ENCODE results near the gene PHOX2A. TPM values are rescaled to one million over a fixed set of nuclear protein-coding genes. Genes with fewer than 3 reads are reported as not detected.

Gene PHOX2A
- total RNA-seq, 1 donor from 2014 or later, result not detected

- FAIRE-seq (no peak), DNase-seq (ENCODE audit: low spot score in 2 of 2) (no peak)
Observed at GRCh38 chr11:72250661-72251464, 6.9 kb upstream of the PHOX2A start.

DNA sequence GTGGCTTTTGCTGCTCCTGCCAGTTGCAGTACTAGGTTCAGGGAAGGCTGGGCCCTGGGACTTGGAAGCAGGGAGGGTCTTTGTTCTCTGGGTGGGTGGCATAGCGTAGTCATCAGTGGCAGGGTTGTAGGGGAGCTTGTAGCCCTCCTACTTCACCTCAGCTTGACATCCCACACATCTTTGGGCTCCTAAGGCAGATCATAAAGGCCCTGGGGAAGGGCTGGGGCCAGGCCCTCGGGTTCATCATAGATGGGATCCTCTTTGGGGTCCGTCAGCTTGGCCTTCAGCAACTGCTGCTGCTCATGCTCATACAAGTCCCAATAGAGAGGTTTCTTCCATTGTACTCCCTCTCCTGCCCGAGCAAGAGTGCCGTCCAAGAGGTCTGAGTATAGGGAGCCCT, 6.0 kb upstream of the PHOX2A start:
- FAIRE-seq (no peak), DNase-seq (ENCODE audit: low spot score in 2 of 2) (no peak)

DNA sequence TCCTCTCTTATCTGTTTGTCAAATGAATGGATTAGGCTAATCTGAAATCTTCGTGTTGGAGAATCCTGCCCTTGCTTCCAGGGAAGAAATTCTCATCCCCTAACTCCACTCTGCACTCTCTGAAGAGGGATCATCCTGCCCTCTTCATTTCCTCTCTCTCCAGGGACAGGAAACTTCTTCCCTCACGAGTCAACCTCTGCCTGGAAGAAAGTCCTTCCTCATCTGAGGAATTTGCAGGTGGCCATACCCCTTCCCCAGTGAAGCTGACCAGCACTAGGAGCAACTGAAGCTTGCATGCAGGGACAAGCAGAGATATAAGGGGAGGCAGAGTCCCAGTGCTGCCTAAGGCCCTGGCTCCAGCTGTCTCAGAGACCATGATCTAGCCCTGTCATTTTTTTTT, 3.6 kb upstream of the PHOX2A start:
- FAIRE-seq, result no peak
- DNase-seq (ENCODE audit: low spot score in 2 of 2), result no peak

- DNase-seq (ENCODE audit: low spot score in 2 of 2) (no peak), FAIRE-seq (no peak)
Observed at GRCh38 chr11:72245263-72245816, 1.4 kb upstream of the PHOX2A start.

DNA sequence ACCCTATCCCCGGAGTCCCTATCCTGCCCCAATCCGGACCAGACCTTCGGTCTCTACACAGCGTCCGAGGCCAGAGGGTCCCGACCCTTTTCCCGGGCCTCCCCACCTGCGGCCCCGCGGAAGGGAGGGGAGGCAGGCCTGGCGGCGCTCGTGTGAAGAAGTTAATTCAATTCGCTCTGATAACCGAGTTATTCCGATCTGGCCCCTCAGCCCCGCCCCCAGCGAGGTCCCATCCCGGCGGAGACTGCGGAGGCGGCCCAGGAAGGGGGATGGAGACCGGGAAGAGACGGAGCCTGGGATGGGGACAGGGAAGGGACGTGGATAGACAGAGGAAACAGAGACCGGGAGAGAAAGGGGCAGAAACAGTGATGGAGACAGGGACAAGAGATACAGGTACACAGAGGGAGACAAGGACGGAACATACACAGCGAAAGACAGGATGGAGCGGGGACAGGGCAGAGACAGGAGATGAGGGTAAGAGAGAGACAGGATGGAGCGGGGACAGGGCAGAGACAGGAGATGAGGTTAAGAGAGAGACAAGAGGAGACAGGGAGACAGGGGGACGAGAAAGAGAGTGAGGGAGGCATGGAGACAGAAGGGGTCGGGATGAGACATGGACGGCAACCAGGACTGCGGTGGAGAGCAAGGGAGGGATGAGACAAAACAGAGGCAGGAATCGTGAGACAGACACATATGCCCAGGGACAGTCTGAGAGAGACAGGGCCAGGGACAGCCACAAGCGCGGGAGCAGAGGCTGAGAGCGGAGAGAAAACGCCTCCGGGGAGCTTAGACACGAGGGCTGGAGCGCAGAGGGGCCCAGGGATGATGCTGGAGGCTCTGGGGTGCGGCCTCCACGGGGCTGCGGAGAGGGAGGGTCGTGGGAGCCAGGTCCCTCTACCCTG, 636 bp upstream of the PHOX2A start:
- DNase-seq (ENCODE audit: low spot score in 2 of 2) (no peak), FAIRE-seq (no peak)

GRCh38 chr11:72243173-72244059, 560 bp downstream of the PHOX2A start:
- DNase-seq (ENCODE audit: low spot score in 2 of 2) (no peak), FAIRE-seq (no peak)

DNA sequence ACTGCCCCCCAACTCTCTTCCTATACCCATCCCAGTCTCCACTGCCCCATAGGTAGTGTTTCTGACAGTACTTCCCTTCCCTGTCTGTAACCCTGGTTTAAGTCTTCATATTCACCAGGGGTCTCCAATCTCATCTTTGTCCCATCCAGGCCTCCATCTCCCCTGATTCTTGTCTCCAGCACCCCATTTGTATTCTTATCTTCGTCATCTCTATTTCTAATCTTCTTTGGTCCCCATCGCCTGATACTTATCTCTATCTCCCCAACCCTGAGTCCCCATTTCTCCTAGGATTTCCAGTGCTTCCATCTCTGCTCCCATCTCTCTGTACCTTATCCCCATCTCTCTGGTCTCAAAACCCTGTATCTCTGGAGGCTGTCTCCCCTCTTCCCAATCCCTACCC, 1.8 kb downstream of the PHOX2A start:
- FAIRE-seq (no peak), DNase-seq (ENCODE audit: low spot score in 2 of 2) (no peak)

DNA sequence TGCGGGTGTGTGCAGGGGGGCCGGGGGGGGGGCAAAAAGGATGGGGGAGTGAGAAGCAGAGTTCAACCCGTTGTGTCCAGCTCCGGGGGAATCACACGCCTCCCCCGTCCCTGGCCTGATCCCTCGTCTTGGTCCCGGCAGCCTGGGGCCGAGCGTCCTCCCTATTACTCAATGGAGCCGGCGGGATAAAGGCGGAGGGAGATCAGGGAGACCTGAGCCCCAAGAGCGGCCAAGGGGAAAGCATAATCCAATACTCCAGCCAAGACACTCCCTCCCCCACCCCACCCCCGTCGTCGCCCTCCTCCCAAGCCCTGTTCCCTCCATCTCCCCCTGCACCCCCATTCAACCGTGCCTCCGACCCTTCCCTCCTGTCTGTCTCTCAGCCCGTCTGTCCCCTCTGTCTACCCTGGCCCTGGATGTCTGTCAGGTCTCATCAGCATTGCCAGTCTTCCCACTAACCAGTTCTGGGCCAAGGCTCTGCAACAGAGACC, 2.6 kb downstream of the PHOX2A start:
- no peak for FAIRE-seq
- DNase-seq (ENCODE audit: low spot score in 2 of 2), result no peak

DNA sequence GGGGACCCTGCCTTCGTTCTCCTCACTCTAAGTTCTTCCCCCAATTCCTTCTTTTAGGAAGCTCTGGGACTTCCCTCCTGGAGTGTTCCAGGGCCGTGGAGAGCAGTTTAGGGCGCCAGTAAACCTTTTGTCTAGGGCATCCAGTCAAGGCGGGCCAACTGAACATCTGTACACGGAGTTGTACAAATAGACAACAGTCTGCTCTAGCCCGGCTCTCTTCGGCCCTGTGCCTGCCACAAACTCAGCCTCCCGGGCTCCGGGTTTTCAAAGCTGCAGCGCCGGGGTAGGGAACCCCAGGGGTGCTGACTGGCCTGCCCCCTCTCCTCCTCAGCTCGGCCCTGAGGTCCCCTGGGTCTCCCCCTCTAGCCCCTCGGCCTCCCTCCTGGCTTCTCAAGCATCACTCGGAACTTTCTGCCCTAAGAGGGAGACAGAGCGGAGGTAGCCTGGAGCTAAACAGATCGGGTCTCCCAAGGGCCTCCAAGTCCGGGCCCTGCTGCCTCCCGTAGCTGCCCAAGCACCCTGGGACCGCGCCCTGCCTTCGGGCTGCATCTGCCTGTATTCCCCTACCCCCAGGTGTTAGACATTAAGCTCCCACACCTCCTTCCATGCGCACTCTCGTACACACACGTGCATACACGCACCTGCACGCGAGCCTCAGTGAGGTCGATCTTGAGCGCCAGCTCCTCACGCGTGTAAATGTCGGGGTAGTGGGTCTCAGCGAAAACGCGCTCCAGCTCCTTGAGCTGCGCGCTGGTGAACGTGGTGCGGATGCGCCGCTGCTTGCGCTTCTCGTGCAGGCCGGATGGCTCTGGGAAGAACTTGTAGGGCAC, 3.3 kb downstream of the PHOX2A start:
- FAIRE-seq, result no peak
- DNase-seq (ENCODE audit: low spot score in 2 of 2), result no peak

- DNase-seq (ENCODE audit: low spot score in 2 of 2) (peak in 1 of 2 donors; percentile 65), FAIRE-seq (no peak)
Observed at GRCh38 chr11:72239849-72240460, 4.0 kb downstream of the PHOX2A start.

GRCh38 chr11:72239313-72239848, 4.6 kb downstream of the PHOX2A start:
- peak; percentile 65 to 68 for DNase-seq (ENCODE audit: low spot score in 2 of 2)
- no peak for FAIRE-seq

GRCh38 chr11:72238492-72239312, 5.3 kb downstream of the PHOX2A start:
- DNase-seq (ENCODE audit: low spot score in 2 of 2) (no peak), FAIRE-seq (no peak)

- FAIRE-seq (no peak), DNase-seq (ENCODE audit: low spot score in 2 of 2) (peak; percentile 71 to 78)
Observed at GRCh38 chr11:72238040-72238450, 5.9 kb downstream of the PHOX2A start.

DNA sequence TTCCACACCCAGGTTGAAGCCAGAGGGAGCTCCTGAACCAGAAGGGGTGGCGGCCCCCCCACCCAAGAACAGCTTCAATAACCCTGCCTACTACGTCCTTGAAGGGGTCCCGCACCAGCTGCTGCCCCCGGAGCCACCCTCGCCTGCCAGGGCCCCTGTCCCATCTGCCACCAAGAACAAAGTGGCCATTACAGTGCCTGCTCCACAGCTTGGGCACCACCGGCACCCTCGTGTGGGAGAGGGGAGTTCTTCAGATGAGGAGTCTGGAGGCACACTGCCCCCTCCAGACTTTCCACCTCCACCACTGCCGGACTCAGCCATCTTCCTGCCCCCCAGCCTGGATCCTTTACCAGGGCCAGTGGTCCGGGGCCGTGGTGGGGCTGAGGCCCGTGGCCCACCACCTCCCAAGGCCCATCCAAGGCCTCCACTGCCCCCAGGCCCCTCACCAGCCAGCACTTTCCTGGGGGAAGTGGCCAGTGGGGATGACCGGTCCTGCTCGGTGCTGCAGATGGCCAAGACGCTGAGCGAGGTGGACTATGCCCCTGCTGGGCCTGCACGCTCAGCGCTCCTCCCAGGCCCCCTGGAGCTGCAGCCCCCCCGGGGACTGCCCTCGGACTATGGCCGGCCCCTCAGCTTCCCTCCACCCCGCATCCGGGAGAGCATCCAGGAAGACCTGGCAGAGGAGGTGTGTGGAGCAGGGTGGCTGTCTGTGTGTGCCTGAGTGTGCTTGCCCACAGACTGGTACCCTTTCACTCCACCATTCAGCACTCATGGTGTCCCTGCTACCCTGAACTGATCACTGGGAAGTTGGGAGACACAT, 6.7 kb downstream of the PHOX2A start:
- DNase-seq (ENCODE audit: low spot score in 2 of 2) (no peak), FAIRE-seq (no peak)

- DNase-seq (ENCODE audit: low spot score in 2 of 2), result no peak
- FAIRE-seq, result no peak
Observed at GRCh38 chr11:72236774-72237111, 7.2 kb downstream of the PHOX2A start.

DNA sequence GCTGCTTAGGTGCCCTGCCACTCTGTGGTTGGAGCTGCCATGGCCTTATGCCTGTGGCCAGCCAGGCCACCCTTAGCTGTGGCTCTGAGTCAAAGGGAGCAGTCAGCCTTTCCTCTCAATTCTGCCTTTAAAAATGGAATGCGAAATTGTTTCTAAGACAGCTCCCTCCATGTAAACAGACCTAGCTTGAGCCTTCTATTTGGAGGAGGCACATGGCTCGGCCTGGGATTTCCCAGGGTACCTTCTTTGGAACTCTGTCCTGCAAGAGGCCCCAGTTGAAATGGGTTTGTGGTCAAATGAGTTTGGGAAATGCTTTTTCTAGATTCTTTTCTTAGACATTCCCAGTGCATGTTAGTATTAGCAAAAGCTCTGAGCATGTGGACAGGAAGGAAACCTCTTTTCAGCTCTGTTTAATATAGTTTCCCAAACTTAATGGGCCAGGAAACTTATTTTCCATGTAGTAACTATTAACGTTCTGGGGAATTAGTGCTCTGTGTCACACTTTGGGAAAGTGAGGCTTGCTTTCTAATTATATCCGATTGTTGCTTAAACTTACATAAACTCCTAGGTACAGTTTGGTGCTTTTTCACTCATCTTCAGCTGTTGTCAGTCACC, 7.8 kb downstream of the PHOX2A start:
- FAIRE-seq, result no peak
- no peak for DNase-seq (ENCODE audit: low spot score in 2 of 2)
